ENCODE measurements around the gene SDHAF3.

The SDHAF3 gene

GRCh38 chr7:97081521-97082300 is 35.8 kb upstream of the SDHAF3 start:
- TF ChIP-seq SIN3A (IDR thresholded peaks at IDR 0.05; ENCODE audit: borderline replicate concordance, insufficient read depth, low read length): no peak
- TF ChIP-seq TAF1 (IDR thresholded peaks at IDR 0.05; ENCODE audit: borderline replicate concordance, insufficient read depth, low read length): no peak
- TF ChIP-seq FOXP2 (optimal IDR thresholded peaks at IDR 0.05; ENCODE audit: borderline replicate concordance, extremely low read depth, extremely low read length, insufficient read depth): no peak
- TF ChIP-seq, protein P1, sequence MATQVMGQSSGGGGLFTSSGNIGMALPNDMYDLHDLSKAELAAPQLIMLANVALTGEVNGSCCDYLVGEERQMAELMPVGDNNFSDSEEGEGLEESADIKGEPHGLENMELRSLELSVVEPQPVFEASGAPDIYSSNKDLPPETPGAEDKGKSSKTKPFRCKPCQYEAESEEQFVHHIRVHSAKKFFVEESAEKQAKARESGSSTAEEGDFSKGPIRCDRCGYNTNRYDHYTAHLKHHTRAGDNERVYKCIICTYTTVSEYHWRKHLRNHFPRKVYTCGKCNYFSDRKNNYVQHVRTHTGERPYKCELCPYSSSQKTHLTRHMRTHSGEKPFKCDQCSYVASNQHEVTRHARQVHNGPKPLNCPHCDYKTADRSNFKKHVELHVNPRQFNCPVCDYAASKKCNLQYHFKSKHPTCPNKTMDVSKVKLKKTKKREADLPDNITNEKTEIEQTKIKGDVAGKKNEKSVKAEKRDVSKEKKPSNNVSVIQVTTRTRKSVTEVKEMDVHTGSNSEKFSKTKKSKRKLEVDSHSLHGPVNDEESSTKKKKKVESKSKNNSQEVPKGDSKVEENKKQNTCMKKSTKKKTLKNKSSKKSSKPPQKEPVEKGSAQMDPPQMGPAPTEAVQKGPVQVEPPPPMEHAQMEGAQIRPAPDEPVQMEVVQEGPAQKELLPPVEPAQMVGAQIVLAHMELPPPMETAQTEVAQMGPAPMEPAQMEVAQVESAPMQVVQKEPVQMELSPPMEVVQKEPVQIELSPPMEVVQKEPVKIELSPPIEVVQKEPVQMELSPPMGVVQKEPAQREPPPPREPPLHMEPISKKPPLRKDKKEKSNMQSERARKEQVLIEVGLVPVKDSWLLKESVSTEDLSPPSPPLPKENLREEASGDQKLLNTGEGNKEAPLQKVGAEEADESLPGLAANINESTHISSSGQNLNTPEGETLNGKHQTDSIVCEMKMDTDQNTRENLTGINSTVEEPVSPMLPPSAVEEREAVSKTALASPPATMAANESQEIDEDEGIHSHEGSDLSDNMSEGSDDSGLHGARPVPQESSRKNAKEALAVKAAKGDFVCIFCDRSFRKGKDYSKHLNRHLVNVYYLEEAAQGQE (IDR thresholded peaks at IDR 0.05; ENCODE audit: insufficient read depth in 1 of 2, low read depth in 2 of 2, low read length in 2 of 2): no peak
- no peak for TF ChIP-seq POLR2AphosphoS5 (IDR thresholded peaks at IDR 0.05; ENCODE audit: low read depth, low read length)

DNA sequence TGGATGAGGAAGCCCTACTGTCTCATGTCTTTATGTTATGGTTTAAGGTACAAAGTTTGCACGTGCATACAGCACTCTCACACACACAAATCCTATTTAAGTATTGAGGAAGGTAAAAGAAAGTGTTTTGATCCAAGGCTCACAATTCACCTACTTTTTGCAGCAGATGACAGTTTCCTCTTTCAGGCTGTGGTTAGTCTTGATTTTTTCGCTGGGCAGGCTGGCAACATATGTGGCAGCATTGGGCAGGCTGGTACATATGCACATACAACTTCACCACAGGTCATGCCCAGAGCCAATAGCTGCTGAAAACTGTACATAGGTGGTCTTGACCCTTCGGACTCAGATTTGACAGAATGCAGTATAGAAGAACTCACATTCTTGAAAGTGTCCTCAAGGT is 29.1 kb upstream of the SDHAF3 start:
- no peak for TF ChIP-seq POLR2AphosphoS5 (IDR thresholded peaks at IDR 0.05; ENCODE audit: low read depth, low read length)
- no peak for TF ChIP-seq FOXP2 (optimal IDR thresholded peaks at IDR 0.05; ENCODE audit: borderline replicate concordance, extremely low read depth, extremely low read length, insufficient read depth)
- TF ChIP-seq, protein P1 (IDR thresholded peaks at IDR 0.05; ENCODE audit: insufficient read depth in 1 of 2, low read depth in 2 of 2, low read length in 2 of 2): no peak
- TF ChIP-seq TAF1 (IDR thresholded peaks at IDR 0.05; ENCODE audit: borderline replicate concordance, insufficient read depth, low read length): no peak
- TF ChIP-seq SIN3A (IDR thresholded peaks at IDR 0.05; ENCODE audit: borderline replicate concordance, insufficient read depth, low read length): no peak

- TF ChIP-seq POLR2AphosphoS5 (IDR thresholded peaks at IDR 0.05; ENCODE audit: low read depth, low read length) (no peak), SIN3A (IDR thresholded peaks at IDR 0.05; ENCODE audit: borderline replicate concordance, insufficient read depth, low read length) (no peak), FOXP2 (optimal IDR thresholded peaks at IDR 0.05; ENCODE audit: borderline replicate concordance, extremely low read depth, extremely low read length, insufficient read depth) (no peak), TAF1 (IDR thresholded peaks at IDR 0.05; ENCODE audit: borderline replicate concordance, insufficient read depth, low read length) (no peak)
- TF ChIP-seq, protein P1 (IDR thresholded peaks at IDR 0.05; ENCODE audit: insufficient read depth in 1 of 2, low read depth in 2 of 2, low read length in 2 of 2): no peak
Measured at GRCh38 chr7:97089771-97090170, 27.7 kb upstream of the SDHAF3 start.

GRCh38 chr7:97090761-97091353 is 26.6 kb upstream of the SDHAF3 start:
- TF ChIP-seq, protein P1 (IDR thresholded peaks at IDR 0.05; ENCODE audit: insufficient read depth in 1 of 2, low read depth in 2 of 2, low read length in 2 of 2): no peak
- TF ChIP-seq POLR2AphosphoS5 (IDR thresholded peaks at IDR 0.05; ENCODE audit: low read depth, low read length) (no peak), FOXP2 (optimal IDR thresholded peaks at IDR 0.05; ENCODE audit: borderline replicate concordance, extremely low read depth, extremely low read length, insufficient read depth) (no peak), TAF1 (IDR thresholded peaks at IDR 0.05; ENCODE audit: borderline replicate concordance, insufficient read depth, low read length) (no peak), SIN3A (IDR thresholded peaks at IDR 0.05; ENCODE audit: borderline replicate concordance, insufficient read depth, low read length) (no peak)
